Measurements from ENCODE around the gene AZU1. TPM values are rescaled to one million over a fixed set of nuclear protein-coding genes. Genes with fewer than 3 reads are reported as not detected.

The AZU1 gene
- total and polyA plus RNA-seq, 2 experiments from 2014 or later = 1.5 to 5.7 TPM

GRCh38 chr19:795073-795611, 32.5 kb upstream of the AZU1 start:
- Histone ChIP-seq H3K27ac (peak overlapping the region; percentile 64), H3K9me3 (ENCODE audit: low read depth) (no peaks in the 10 kb centered on the region), H3K27me3 (no peaks in the 10 kb centered on the region), H3K36me3 (no peaks in the 10 kb centered on the region), H3K4me1 (ENCODE audit: low read depth) (peaks cover 10% of the 10 kb centered on the region), H3K4me3 (no peak overlapping the region)
- TF ChIP-seq CTCF (IDR thresholded peaks at IDR 0.05; ENCODE audit: low read depth, low read length) = no peak
- no peak for DNase-seq (ENCODE audit: low read depth in 1 of 2, low spot score in 1 of 2)

- H3K27me3 ChIP-seq = no peaks in the 10 kb centered on the region
- H3K4me3 ChIP-seq = peak overlapping the region; percentile 48
- no peaks in the 10 kb centered on the region for H3K9me3 ChIP-seq (ENCODE audit: low read depth)
- no peak for DNase-seq (ENCODE audit: low read depth in 1 of 2, low spot score in 1 of 2)
- peak overlapping the region; percentile 64 for H3K27ac ChIP-seq
- H3K36me3 ChIP-seq = no peaks in the 10 kb centered on the region
- TF ChIP-seq CTCF (IDR thresholded peaks at IDR 0.05; ENCODE audit: low read depth, low read length) = no peak
- H3K4me1 ChIP-seq (ENCODE audit: low read depth) = peaks cover 18% of the 10 kb centered on the region
These were observed 31.7 kb upstream of the AZU1 start for GRCh38 chr19:795691-796581.

- H3K27me3 ChIP-seq = no peaks in the 10 kb centered on the region
- peak within 1 kb of the TSS; percentile 97 for H3K4me3 ChIP-seq
- TF ChIP-seq CTCF (IDR thresholded peaks at IDR 0.05; ENCODE audit: low read depth, low read length) = peak; percentile 8
- H3K36me3 ChIP-seq = no peaks in the 10 kb centered on the region
- DNase-seq (ENCODE audit: low read depth in 1 of 2, low spot score in 1 of 2) = peak; percentile 100
- H3K9me3 ChIP-seq (ENCODE audit: low read depth) = no peaks in the 10 kb centered on the region
- peaks cover 27% of the 10 kb centered on the region for H3K4me1 ChIP-seq (ENCODE audit: low read depth)
- peak within 1 kb of the TSS; percentile 99 for H3K27ac ChIP-seq
These were observed 30.7 kb upstream of the AZU1 start, which contains the start of gene PTBP1 for GRCh38 chr19:796692-797527. Gene PTBP1 (plus strand): TSS chr19:797452. CDS start chr19:797498, 46 bp downstream.

GRCh38 chr19:797528-798414, 29.9 kb upstream of the AZU1 start:
- Histone ChIP-seq H3K4me1 (ENCODE audit: low read depth) (peaks cover 34% of the 10 kb centered on the region), H3K36me3 (no peaks in the 10 kb centered on the region), H3K4me3 (peak overlapping the region; percentile 97), H3K9me3 (ENCODE audit: low read depth) (no peaks in the 10 kb centered on the region), H3K27ac (peak overlapping the region; percentile 99), H3K27me3 (no peaks in the 10 kb centered on the region)
- DNase-seq (ENCODE audit: low read depth in 1 of 2, low spot score in 1 of 2) = peak; percentile 90 to 96
- TF ChIP-seq CTCF (IDR thresholded peaks at IDR 0.05; ENCODE audit: low read depth, low read length) = no peak
